Activated T-helper 2 cell treated with anti-CD3 and anti-CD28 coated beads, Interferon-gamma antibody, Interleukin-2, Interleukin-4, amounts not matched to agents 10 μg/mL and 5 μg/mL and 100 μg/mL, durations not matched to agents 14 hours and 24 hours and 36 hours (primary cell): ENCODE measurements around the gene EFEMP1. TPM values are rescaled to one million over a fixed set of nuclear protein-coding genes. Genes with fewer than 3 reads are reported as not detected.

Experiments used
- DNase-seq: peaks from one replicate; pipeline ENCODE4 v3.0.0; 2021; ENCODE audit warnings: low spot score
- H3K27ac Mint-ChIP-seq: one replicate; pipeline ENCODE4 v1.8.0; 2021; ENCODE audit warnings: mixed read lengths
- H3K27me3 Mint-ChIP-seq: one replicate; pipeline ENCODE4 v1.8.0; 2021; ENCODE audit warnings: low read depth, mixed read lengths
- H3K36me3 Mint-ChIP-seq: one replicate; pipeline ENCODE4 v1.8.0; 2021; ENCODE audit warnings: low read depth, mixed read lengths
- H3K4me1 Mint-ChIP-seq: one replicate; pipeline ENCODE4 v1.8.0; 2021; ENCODE audit warnings: low read depth, mixed read lengths
- H3K4me3 Mint-ChIP-seq: one replicate; pipeline ENCODE4 v1.8.0; 2021; ENCODE audit warnings: low read depth, mild to moderate bottlenecking, moderate library complexity, mixed read lengths
- H3K9me3 Mint-ChIP-seq: one replicate; pipeline ENCODE4 v1.8.0; 2021; ENCODE audit warnings: mixed read lengths
- intact Hi-C: fragments of 100-400 bp; cut with micrococcal nuclease; formaldehyde crosslinking; loops from one replicate; pipeline ENCODE4 v1.15.1; 2023
- total RNA-seq: library from RNA; stranded (reverse); gene quantifications from 2 replicates; pipeline ENCODE4 v1.2.3, GENCODE V29; 2022

Gene EFEMP1
- total RNA-seq, 1 donor from 2014 or later: not detected

GRCh38 chr2:55865096-55865835 is 58.3 kb downstream of the EFEMP1 start:
- no peak overlapping the region for H3K4me3 Mint-ChIP-seq
- DNase-seq: no peak
- H3K4me1 Mint-ChIP-seq: no peaks in the 10 kb centered on the region
- intact Hi-C loops: no loop called here
- H3K27me3 Mint-ChIP-seq: no peaks in the 10 kb centered on the region
- no peak overlapping the region for H3K27ac Mint-ChIP-seq
- no peaks in the 10 kb centered on the region for H3K9me3 Mint-ChIP-seq
- no peaks in the 10 kb centered on the region for H3K36me3 Mint-ChIP-seq

- no peak for DNase-seq
- no peak overlapping the region for H3K27ac Mint-ChIP-seq
- intact Hi-C loops: no loop called here
- no peaks in the 10 kb centered on the region for H3K9me3 Mint-ChIP-seq
- no peak overlapping the region for H3K4me3 Mint-ChIP-seq
- no peaks in the 10 kb centered on the region for H3K36me3 Mint-ChIP-seq
- no peaks in the 10 kb centered on the region for H3K27me3 Mint-ChIP-seq
- no peaks in the 10 kb centered on the region for H3K4me1 Mint-ChIP-seq
Measured at GRCh38 chr2:55864351-55865084, 59.1 kb downstream of the EFEMP1 start.

- no peak overlapping the region for H3K4me3 Mint-ChIP-seq
- no peaks in the 10 kb centered on the region for H3K36me3 Mint-ChIP-seq
- intact Hi-C loops: no loop called here
- H3K27ac Mint-ChIP-seq: no peak overlapping the region
- DNase-seq: no peak
- no peaks in the 10 kb centered on the region for H3K4me1 Mint-ChIP-seq
- H3K9me3 Mint-ChIP-seq: no peaks in the 10 kb centered on the region
- H3K27me3 Mint-ChIP-seq: no peaks in the 10 kb centered on the region
Measured at GRCh38 chr2:55862673-55863390, 60.8 kb downstream of the EFEMP1 start.

- Mint-ChIP-seq H3K36me3 (no peaks in the 10 kb centered on the region), H3K4me1 (no peaks in the 10 kb centered on the region), H3K27me3 (no peaks in the 10 kb centered on the region), H3K4me3 (no peak overlapping the region), H3K27ac (no peak overlapping the region), H3K9me3 (no peaks in the 10 kb centered on the region)
- intact Hi-C loops: no loop called here
- DNase-seq: no peak
Measured at GRCh38 chr2:55862246-55862645, 61.3 kb downstream of the EFEMP1 start.

DNA sequence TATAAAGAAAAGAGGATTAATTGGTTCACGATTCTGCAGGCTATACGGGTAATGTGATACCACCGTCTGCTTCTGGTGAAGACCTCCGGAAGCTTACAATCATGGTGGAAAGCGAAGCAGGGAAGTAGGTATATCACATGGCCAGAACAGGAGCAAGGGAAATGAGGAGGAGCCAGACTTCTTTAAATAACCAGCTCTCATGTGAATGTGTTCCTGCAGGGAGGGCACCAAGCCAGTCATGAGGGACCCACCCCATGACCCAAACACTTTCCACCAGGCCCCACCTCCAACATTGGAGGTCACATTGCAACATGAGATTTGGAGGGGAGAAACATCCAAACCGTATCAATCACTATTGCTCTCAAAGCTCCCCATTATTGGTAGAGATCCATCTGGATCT is 61.8 kb downstream of the EFEMP1 start:
- Mint-ChIP-seq H3K4me3 (no peak overlapping the region), H3K36me3 (no peaks in the 10 kb centered on the region), H3K4me1 (no peaks in the 10 kb centered on the region), H3K9me3 (no peaks in the 10 kb centered on the region), H3K27me3 (no peaks in the 10 kb centered on the region), H3K27ac (no peak overlapping the region)
- DNase-seq: no peak
- intact Hi-C loops: no loop called here

GRCh38 chr2:55860832-55861231 is 62.8 kb downstream of the EFEMP1 start:
- Mint-ChIP-seq H3K36me3 (no peaks in the 10 kb centered on the region), H3K4me1 (no peaks in the 10 kb centered on the region), H3K27ac (no peak overlapping the region), H3K9me3 (no peaks in the 10 kb centered on the region), H3K27me3 (no peaks in the 10 kb centered on the region), H3K4me3 (no peak overlapping the region)
- DNase-seq: no peak
- intact Hi-C loops: no loop called here

DNA sequence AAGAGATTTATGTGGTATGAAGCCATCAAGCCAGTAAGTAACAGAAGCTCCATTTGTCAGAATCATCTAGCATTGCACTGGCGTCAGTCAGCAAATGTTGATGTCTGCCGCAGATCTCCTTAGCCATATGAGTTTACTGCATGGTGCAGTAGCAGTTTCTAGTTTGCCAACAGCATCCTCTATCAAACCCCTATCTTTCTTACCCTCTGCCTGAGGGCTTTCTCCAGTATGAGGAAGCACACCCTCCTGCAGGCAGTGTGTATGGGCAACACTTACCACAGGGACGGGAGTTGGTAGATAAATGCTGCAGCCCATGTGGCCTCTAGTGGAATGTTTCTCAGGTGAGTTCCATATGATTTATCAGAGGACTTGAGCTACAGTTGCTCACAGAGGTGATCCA is 63.7 kb downstream of the EFEMP1 start:
- Mint-ChIP-seq H3K36me3 (no peaks in the 10 kb centered on the region), H3K4me3 (no peak overlapping the region), H3K27ac (no peak overlapping the region), H3K9me3 (no peaks in the 10 kb centered on the region), H3K4me1 (no peaks in the 10 kb centered on the region), H3K27me3 (no peaks in the 10 kb centered on the region)
- DNase-seq: no peak
- intact Hi-C loops: no loop called here

GRCh38 chr2:55857766-55858165 is 65.8 kb downstream of the EFEMP1 start:
- Mint-ChIP-seq H3K27me3 (no peaks in the 10 kb centered on the region), H3K9me3 (no peaks in the 10 kb centered on the region), H3K36me3 (no peaks in the 10 kb centered on the region), H3K4me3 (no peak overlapping the region), H3K4me1 (no peaks in the 10 kb centered on the region), H3K27ac (no peak overlapping the region)
- no peak for DNase-seq
- intact Hi-C loops: no loop called here

GRCh38 chr2:55856936-55857335 is 66.6 kb downstream of the EFEMP1 start:
- H3K9me3 Mint-ChIP-seq: no peaks in the 10 kb centered on the region
- intact Hi-C loops: no loop called here
- no peaks in the 10 kb centered on the region for H3K36me3 Mint-ChIP-seq
- no peaks in the 10 kb centered on the region for H3K4me1 Mint-ChIP-seq
- H3K4me3 Mint-ChIP-seq: no peak overlapping the region
- H3K27me3 Mint-ChIP-seq: no peaks in the 10 kb centered on the region
- DNase-seq: no peak
- no peak overlapping the region for H3K27ac Mint-ChIP-seq

DNA sequence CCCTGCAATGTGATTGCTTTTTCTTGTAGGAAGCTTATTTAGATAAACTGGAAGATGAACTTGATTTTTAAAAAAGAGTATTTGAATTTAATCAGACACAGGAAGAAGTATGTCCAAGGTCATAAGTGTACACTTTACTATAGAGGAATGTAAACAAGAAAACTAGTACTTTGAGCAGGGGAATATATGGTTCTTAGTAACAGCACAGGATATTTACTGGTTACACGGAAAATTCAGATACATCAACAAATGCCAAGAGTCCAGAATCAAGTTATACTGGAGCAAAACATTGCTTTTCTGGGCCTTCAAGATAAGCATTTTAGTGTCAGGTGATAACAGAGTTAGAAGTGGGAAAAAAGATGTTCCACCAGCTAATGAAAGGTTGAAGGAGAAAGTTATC is 75.5 kb downstream of the EFEMP1 start:
- Mint-ChIP-seq H3K27me3 (peaks cover 2% of the 10 kb centered on the region), H3K9me3 (no peaks in the 10 kb centered on the region), H3K36me3 (no peaks in the 10 kb centered on the region), H3K4me1 (no peaks in the 10 kb centered on the region), H3K4me3 (no peak overlapping the region), H3K27ac (no peak overlapping the region)
- intact Hi-C loops: no loop called here
- no peak for DNase-seq

- DNase-seq: no peak
- Mint-ChIP-seq H3K9me3 (no peaks in the 10 kb centered on the region), H3K27ac (no peak overlapping the region), H3K4me1 (no peaks in the 10 kb centered on the region), H3K4me3 (no peak overlapping the region), H3K27me3 (no peaks in the 10 kb centered on the region), H3K36me3 (no peaks in the 10 kb centered on the region)
- intact Hi-C loops: no loop called here
Measured at GRCh38 chr2:55846426-55846825, 77.2 kb downstream of the EFEMP1 start.

- Mint-ChIP-seq H3K4me1 (no peaks in the 10 kb centered on the region), H3K27me3 (no peaks in the 10 kb centered on the region), H3K27ac (no peak overlapping the region), H3K36me3 (no peaks in the 10 kb centered on the region), H3K4me3 (no peak overlapping the region), H3K9me3 (no peaks in the 10 kb centered on the region)
- no peak for DNase-seq
- intact Hi-C loops: no loop called here
Measured at GRCh38 chr2:55844986-55845385, 78.6 kb downstream of the EFEMP1 start.

GRCh38 chr2:55843994-55844345 is 79.6 kb downstream of the EFEMP1 start:
- Mint-ChIP-seq H3K27ac (no peak overlapping the region), H3K27me3 (no peaks in the 10 kb centered on the region), H3K4me3 (no peak overlapping the region), H3K4me1 (no peaks in the 10 kb centered on the region), H3K9me3 (no peaks in the 10 kb centered on the region), H3K36me3 (no peaks in the 10 kb centered on the region)
- intact Hi-C loops: no loop called here
- DNase-seq: no peak
